Stimulated activated CD4-positive, alpha-beta T cell treated with anti-CD3 and anti-CD28 coated beads, Interleukin-12 subunit alpha, Interleukin-12 subunit beta, amount 100 ng/mL, for 24 hours (primary cell): ENCODE data around the gene RGS2.

Experiments used
- DNase-seq, 2 experiments: peaks; one replicate each; pipeline ENCODE4 v3.0.0-alpha.2; 2020; ENCODE audit warnings: low read depth in 2 of 2

Gene RGS2

DNA sequence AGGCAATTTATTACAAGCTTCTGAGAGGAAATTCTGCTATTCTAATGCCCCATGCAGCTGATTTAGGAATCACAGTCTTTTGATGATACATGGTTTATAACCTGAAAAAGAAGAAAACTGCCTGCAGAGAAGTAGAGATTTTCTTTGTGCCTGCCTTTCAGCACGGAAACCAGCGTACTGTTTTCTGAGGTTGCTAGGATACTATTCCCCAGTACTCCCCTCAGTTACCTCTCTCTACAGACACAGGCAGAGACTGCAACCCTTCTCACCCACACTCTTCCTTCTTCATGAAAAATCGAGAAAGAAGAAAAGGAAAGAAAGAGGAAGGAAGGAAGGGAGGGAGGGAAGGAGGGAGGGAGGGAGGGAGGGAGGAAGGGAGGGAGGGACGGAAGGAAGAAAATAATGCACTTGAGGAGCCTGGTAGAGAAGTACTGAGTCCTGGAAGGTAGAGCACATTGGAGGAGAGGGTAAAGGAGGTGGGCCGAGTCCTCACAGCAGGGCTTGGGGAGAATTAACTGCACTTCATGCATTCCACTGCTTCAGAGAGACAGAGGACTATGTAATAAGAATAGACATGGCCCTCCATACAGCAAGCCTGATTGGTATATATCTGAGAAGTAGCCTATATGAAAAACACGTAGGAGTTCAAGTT is 21.9 kb downstream of the RGS2 start:
- DNase-seq: no peak

DNA sequence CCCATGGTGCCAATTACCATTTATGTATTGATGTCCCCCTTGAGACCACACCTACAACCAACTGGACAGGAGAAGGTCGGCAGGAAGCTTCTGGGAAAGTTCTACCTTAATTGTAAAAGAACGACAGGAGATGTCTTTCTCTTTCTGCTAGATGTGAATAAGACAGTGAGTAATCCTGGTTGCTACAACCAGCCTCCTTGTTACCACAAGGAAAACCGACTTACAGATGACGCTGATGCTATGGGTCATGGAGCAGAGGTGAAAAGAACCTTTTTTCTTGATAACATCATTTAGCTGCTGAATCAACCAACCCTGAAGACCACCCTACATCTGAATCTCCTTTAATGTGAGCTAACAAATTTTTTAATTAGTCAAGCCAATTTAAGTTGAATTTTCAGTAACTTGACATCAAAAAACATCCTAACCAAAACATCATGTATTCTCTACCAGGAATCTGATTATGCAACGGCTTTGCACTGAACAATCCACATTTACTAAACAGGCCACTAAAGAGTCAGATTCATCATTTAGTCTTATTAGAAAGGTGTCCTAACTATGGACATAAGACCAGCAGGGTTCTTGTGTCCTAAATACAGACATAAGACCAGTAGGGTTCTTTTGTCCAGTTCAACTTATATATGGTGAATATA is 23.0 kb downstream of the RGS2 start:
- no peak for DNase-seq

DNA sequence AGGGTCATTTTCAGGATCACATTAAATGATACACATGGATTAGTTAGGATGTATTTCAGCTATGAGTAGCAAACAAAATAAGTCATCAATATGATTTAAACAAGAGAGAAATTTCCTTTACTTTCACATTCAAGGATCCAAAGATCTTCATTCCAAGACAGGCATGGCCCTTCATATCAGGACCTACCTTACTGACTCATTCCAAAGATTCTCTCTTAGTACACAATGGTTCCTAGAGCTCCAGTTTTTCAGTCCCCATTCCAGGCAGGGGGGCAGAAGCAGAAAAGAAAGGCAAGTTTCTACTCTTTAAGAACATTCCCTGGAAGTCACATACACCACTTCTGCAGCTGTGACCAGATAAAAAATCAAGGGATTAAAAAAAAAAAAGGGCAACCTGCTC is 23.7 kb downstream of the RGS2 start:
- DNase-seq: no peak

DNA sequence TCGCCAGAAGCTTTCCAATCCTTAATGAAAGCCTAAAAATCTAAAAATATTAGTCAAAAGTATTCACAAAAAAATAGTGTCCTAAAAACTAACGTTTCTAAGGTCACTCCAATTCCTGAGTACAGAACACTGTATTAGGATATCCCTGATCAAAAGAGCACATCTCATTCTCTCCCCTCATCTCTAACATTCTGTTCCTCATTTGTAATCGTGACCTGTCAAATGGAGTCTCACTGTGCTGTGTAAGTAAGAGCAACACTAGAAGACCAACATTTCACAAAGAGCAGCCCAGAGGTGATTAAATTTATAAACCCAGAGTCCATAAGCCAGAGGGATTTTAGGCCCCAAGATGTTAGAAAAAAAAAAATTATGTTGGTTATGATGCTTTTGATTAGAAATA is 26.3 kb downstream of the RGS2 start:
- no peak for DNase-seq

DNA sequence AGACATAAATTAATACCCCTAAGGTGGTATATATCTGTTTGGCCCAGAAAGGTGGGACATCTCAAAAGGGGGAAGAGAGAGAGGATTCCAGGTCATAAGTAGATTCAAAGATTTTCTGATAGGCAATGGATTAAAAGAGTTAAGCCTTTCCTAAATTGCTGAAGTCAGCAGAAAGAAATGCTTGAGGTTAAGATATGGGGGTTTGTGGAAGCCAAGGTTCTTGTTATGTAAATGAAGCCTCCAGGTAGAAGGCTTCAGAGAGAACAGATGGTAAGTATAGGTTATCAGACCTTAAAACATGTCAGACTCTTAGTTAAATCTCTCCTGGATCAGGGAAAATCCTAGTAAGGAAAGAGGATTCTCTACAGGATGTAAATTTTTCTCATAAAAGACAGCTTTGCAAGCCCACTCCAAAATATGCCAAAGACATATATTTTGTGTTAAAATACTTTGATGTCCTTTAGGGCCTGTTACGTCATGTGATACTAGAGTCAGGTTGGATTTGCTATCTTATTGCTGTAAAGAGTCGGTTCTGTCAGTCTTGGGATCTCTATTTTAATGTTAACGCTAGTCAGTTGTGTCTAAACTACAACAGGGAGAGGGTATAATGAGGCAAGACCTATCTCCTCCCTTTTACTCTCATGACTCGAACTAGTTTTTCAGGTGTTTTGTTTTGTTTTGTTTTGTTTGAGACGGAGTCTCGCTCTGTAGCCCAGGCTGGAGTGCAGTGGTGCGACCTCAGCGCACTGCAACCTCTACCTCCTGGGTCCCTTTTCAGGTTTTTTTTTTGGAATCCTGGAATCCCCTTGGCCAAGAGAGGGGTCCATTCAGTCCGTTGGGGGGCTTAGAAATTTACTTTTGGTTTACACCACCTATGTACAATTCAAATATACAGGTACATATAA is 30.6 kb downstream of the RGS2 start:
- DNase-seq: no peak

DNA sequence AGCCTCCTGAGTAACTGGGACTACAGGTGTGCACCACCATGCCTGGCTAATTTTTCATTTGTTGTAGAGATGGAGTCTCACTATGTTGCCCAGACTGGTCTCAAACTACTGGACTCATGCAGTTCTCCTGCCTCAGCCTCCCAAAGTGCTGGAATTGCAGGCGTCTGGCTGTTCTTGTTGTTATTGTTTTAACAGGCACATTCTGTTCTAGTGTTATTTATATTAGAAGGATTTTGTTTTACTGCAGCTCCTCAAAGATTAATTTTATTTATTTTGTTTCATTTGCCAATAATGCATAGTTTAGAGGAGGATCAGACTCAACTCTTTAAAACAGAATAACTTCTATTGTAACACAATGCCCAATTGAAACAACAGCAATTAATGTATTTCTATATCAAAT is 35.5 kb downstream of the RGS2 start:
- DNase-seq: no peak

DNA sequence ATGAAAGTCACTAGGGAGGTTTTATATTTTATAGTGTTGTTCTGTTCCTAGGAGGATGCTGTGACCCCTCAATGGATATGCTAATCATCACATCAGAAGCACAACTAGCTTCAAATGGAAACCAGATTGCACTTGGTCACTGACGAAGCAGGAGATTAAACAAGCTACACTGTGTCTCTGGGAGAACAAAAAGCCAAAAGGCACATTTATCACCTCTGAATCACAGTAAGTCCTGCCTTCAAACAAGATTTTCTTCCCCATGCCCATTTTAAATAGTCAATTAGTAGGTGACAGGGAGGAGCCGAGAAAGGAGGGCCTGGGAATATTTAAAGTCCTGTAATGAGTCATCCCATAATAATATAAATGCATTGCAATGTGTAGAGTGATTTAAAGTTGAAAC is 38.1 kb downstream of the RGS2 start:
- no peak for DNase-seq

DNA sequence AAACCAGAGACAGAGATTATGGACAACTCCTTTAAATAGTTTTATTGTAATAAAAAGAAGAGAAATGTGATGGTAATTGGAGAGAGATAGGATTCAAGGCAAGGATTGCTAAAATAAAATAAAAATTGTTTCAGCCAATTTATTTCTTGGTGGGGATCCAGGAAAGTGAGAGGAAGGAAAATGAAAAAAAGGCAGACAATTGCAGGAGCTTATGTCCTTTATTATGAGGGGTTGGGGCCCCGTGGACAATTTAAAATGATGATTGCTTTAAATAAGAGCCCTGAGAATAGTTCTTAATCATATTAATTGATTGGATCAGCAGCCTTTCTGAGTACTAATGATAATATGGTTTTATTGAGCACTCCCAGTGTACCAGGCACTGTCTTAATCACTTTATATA is 40.2 kb downstream of the RGS2 start:
- no peak for DNase-seq

DNA sequence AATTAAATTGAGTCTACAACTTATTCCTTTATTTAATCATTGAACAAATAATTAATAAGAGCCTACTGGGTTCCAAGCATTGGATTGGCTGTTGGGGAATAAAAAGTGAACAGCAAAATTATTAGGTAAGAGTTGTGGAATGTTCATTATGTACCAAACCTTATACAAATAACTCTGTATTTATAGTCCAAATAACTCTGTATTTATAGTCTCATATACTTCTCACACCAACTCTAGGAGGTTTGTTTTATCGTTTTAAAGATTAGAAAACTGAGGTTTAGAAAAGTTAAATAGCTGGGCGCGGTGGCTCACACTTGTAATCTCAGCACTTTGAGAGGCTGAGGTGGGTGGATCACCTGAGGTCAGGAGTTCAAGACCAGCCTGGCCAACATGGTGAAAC is 40.6 kb downstream of the RGS2 start:
- DNase-seq: no peak

DNA sequence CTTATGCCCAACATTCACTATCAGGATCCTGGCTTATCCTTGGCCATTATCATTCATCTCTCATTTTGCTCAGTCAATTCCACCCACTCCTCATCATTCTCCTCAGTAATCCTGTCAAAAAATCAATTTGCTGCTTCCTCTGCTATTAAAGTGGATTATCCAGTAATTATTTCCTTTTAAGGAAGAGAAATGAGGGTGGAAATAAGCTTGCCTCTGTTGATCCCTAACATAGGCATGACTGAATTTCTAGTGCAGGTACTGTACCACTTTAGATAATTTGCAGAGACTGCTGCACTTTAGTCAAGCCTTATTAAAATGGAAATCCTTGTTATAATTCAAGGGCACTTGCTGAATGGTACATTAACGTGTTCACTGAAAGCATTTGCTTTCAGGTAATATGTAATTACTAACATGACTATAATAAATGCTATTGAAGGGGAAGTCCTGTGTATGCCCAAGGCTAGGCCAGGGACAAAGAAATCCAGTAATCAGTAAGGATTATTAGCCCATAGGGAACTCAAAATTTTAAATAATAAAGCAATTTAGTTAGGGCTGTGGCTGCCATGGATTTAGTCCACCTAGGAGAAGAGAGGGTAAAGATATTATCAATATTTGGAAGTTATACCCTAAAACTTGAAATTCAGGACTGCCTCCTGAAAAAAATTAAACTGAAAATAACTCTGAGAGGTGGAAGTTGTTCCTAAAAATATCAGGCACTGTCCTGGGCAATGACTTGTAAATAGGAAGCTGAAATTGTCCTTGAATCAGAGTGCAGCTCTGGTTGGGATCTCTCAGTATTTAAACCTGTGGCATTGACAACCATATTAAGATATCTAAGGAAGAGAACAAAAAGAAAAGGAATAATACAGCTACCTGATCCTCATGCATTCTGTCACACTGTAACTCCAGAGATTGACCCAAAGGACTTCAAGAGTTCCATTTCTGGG is 43.4 kb downstream of the RGS2 start:
- no peak for DNase-seq

DNA sequence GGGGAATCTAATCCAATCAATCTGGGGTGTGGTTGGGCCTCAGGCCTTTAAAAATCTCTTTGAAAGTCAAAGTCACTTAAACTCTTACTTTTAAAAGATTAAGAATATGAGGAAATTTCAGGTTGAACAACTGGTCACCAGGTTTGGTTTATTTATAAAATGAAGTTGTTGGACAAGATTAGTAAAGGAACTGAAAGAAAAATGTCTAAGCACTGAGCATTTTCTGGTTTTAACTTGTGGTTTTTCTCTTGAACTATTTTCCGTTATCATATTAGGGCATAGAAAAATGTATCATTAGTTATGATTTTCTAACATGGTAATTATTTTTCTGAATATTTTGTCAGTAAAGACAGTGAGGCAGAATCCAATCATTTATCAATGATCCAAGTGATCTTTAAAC is 49.6 kb downstream of the RGS2 start:
- DNase-seq: no peak

DNA sequence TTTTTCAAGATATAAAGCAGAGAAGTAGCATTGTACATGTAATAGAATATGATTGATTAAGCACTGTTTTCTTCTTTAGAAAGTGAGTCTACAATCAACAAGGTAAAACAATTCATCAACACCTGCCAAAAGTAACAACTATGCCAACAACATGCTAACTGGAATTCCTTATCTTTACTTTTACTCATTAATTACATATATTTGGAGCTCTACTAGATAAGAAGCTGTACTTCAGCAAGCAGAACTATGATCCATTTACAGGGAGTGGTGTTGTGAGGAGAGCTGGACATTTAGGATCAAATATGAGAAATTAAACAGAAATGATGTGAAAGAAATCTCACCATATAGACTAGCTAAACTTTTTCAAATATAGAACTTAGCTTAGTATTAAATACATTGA is 51.0 kb downstream of the RGS2 start:
- DNase-seq: no peak

DNA sequence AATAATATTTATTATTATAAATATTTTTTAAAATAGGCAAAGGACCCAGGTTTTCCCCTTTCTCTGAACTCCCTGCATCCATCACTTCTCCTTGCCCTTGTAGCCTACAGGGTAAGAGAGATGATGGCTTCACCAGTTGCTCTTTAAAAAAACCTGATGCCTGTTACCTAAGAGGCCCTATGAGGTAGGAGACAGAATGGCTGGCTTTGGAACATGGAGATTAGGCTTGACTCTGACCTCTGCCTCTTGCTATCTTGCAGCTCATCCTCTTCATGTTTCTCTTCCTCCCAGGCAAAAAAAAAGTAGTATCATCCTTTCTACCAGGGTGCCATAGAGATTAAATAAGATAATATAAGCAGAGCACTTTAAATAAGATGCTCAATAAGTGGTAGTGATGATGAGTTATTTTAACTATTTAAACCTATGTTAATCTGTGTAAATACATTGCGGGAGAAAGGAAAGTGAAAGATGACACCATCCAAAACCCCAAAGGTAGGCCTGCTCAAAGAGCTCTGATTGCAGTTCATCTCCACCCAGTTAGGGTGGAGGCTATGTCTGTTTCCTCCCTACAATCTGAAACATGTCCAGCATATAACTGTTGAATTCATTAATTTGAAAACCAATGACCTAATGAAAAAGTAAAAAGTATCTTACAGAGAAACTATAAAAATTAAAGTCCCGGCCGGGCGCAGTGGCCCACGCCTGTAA is 51.8 kb downstream of the RGS2 start:
- DNase-seq: no peak

DNA sequence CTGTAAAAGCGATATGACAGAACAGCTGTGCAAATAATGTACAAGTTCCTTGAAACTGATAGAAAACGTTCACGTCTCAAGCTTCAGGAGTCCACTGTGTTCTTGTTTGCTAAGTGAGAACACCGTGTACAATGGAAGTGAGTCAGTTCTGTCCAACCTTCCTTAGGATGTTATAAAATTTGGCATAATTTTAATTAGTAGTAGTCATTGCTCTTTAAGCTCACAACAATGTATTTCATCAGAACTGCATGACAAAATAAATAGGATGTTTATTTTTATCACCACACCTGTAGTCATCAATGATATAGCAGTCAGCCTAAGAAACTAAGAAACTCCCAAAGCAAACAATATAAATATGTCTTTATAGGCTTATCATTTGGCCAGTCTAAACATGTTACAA is 53.0 kb downstream of the RGS2 start:
- no peak for DNase-seq
